Activated CD4-positive, CD25-positive, alpha-beta regulatory T cell (primary cell): ENCODE measurements around the gene PCNX2.

Source experiments
- DNase-seq, 4 experiments: peaks; one replicate each; lab custom pipeline; 2025; lab: John Stamatoyannopoulos, UW

The PCNX2 gene

DNA sequence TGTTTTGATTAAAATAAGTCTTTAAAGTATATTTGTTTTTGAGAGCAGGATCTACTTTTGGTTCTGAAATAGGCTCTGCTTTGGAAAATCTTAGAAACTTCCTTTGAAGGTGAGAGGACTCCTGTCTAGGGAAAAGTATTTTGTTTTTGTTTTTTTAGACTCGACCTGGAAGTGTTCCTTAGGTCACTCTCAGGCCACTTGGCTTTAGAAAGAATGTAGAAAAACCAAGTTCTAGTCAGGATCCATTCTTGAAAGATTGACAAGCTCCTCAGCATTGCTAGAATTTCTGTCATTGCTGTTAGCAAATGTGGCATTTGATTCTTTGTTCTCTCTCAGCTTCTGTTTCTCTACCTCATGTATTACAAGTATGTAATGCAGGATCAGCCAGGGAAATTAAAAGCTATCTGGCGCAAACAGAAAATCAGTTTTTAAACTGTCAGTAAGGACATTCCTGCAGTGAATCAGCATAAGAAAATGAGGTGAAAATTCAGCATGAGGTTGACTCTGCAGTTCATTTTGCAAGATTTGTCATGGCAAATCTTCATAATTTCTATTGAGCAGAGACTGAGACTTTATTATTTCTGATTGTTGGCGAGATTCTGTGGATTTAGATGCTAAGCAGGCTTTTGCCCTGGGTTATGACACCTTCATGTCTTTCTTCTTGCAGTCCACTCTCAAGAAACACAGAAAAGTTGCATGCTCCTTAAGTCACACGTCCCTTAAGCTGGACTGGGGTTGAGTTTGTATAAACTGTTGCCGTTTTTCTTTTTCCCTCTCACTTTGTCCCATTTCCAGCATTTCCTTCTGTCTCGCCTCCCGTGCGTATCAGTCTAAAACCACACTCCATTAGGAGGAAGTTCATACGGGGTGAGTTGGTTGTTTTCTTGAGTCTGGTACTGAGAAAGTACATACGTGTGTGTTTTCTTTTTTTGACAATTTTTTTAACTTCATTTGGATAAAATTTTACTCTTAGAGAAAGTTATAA, 332.5 kb downstream of the PCNX2 start:
- DNase-seq = no peak

DNA sequence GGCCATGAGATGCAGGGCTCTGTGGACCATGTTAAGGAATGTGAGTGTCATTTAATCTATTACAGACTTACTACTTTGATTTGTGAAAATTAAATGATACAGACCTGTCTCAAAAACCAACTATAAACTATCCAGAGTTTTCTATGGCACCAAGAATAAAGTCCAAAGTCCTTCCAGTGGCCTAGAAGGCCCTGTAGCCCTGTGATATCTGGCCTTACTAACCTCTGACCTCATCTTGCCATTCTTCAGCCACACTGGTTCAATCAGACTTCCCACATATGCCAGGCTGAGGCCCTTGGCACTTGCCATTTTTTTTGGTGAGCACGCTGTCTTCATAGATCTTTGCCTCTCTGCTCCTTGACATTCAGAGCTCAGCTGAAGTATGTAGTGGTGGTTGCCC, 337.5 kb downstream of the PCNX2 start:
- DNase-seq = no peak

- DNase-seq = no peak
Observed at GRCh38 chr1:232956081-232956480, 339.4 kb downstream of the PCNX2 start.

DNA sequence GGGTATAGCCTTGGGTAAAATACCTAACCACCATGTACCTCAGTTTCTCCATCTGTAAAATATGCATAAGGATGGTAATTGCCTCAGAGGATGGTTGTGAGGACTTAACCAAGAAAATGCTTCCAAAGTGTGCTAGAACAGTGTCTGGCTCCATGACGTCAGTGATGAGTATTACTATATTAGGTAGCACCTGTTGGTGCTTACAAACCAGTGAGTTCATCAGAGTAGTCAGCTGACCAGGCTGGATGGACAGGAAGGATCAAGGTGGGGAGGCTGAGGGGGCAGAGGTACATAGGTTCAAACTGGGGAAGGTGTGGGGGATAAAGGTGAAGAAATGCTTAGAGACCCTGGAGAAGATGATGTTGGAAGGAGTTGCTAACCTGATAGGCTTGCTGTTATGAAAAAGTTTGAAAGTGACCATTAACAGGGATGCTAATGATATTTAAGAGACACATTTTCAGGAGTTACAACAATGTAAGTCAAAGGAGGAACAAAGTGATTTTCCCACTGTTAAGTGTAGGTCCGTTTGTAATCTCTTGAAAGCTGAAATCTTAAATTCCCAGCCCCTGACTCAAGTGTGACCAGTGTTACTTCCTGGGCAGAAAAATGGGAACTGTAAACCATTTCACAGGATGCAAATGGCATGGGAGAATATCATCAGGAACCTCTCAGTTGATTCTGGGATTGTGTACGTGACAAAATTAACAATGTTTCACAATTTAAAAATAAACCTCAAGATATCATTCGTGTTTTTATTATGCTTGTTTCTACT, 340.7 kb downstream of the PCNX2 start:
- no peak for DNase-seq

DNA sequence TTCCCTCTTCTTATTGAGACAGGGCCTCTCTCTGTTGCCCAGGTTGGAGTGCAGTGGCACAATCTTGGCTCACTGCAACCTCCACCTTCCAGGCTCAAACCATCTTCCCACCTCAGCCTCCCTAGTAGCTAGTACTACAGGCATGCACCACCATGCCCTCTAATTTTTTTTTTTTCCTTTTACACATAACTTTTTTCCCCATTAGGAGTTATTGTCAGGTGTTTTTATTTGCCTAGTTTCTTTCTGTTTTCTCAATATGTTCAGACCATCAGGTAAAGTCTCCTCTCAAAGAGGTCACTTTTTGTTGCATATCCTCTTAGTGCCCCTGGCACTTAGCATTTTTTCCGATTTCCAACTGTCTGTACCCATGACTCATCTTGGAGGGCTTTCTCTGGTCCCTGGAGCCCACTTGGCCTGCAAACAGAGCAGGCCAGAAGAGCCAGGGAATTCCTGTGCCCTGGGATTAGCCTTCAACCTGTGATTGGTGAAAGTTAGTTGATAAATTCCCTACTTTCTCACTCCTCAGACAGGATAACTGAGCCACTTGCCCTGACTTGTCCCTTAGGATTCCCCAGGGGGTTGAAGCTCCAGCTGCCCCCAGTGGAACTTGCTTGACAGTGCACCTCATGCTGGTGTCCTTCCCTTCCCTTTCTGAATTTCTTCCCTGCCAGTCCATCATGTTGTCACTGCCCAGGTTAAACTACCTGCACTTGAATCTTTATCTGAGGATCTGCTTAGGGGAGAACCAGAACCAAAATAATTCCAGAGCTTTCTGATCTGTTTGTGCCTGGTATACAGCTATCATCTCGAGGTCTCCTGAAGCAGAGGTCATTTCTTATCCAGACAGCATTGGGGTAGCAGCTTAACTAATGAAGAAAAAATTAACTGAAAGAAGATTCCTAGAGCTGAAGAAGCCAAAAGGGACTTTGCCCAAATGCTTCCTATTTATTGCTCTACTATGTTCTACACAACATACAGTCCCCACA, 342.7 kb downstream of the PCNX2 start:
- peak in 1 of 4 experiments; percentile 6 for DNase-seq

- no peak for DNase-seq
Observed at GRCh38 chr1:232951605-232952004, 343.9 kb downstream of the PCNX2 start.

DNA sequence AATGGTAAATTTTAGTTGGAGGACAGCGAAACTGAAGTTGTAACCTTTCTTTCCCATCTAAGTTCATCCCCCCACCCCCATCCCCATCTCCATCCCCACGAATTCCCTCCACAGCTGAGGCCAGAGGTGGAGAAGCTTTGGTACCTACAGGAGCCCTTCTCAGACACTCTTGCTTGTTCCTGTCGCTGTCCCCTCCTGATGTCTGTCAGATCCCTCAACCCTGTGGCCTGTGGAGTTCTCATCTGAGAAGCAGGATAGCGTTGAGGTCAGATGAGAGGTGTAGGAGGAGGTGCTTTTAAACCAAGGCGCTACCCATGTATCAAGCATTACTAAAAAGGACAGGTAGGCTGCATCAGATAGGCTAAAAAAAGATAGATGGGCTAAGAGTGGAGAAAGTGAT, 344.3 kb downstream of the PCNX2 start:
- DNase-seq = no peak

DNA sequence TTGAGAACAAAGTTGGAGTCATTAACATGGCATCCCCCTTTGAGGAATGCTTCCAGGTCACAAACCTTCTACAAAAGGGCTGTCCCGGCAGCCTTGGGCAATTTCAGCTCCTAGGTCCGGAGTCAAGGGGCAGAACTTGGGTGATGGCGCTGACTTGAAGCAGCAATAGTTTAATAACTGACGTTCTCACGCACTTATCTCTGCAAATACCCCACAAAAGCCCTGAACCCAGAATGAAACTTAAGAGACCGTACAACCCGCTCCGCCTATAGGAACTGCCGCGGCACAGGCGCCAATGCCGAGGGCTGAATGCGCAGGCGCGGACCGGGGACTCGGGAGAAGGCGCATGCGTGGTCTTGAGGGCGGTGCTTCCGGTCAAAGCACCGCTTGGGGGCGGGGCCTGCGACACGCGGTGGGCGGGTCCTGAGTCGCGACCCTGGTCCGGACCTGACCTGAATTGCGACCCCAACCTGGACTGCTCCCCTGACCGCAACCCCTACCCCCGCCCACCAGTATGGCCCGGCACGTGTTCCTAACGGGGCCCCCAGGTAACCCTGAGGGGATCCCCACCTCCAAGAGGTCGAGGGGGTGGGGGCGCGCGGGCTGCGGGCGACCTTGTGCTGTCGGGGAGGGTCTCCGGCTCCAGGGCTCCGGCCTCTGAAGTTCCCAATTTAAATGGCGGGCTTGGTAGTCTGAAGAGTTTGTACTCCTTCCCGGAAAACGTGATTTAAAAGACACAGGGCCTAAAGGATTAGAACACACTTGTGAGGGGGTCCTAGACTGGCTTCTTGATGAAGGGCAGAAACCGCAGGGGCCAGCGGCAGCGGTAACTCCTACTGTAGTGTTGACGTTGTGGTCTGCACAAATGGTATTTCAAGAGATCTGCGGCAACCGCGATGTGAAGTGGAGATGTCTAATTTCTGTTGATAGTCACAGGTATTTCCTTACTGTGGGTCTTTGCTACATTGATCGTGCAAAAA, 345.0 kb downstream of the PCNX2 start, which contains the start of gene NTPCR:
TSS of gene NTPCR (plus strand) at position 415 of the 980 bp plus-strand sequence. CDS start at position 515, 100 bp downstream.
- peak; percentile 86 to 96 (median 92) for DNase-seq

GRCh38 chr1:232949636-232950196, 345.8 kb downstream of the PCNX2 start:
- DNase-seq = no peak

- no peak for DNase-seq
Observed at GRCh38 chr1:232944347-232944746, 351.2 kb downstream of the PCNX2 start.

DNA sequence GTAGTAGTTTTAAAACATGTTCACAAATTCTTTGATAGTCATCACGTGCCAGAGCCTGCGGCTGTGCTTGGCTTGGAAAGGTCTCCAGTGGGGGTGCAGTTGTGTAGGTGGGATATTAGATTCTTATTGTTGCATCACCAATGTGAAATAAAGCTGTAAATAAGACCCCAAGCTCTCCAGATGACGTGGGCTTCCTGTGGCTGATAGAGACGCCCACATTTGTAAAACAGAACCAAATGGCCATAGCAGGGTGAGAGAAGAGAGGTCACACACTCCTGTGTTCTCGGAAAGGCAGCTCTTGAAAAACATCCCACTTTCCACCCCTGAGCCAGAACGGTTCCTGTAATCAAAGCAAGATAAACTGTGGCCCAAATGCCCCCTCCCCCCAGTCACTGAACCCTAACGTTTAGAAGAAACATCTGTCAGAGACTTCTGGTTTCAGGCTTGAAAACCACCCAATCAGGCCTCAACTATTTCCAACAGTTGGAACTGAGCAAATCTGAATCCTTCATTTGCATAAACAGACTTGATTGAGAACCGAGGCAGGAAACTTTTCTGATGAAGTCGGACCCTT, 351.8 kb downstream of the PCNX2 start:
- no peak for DNase-seq

DNA sequence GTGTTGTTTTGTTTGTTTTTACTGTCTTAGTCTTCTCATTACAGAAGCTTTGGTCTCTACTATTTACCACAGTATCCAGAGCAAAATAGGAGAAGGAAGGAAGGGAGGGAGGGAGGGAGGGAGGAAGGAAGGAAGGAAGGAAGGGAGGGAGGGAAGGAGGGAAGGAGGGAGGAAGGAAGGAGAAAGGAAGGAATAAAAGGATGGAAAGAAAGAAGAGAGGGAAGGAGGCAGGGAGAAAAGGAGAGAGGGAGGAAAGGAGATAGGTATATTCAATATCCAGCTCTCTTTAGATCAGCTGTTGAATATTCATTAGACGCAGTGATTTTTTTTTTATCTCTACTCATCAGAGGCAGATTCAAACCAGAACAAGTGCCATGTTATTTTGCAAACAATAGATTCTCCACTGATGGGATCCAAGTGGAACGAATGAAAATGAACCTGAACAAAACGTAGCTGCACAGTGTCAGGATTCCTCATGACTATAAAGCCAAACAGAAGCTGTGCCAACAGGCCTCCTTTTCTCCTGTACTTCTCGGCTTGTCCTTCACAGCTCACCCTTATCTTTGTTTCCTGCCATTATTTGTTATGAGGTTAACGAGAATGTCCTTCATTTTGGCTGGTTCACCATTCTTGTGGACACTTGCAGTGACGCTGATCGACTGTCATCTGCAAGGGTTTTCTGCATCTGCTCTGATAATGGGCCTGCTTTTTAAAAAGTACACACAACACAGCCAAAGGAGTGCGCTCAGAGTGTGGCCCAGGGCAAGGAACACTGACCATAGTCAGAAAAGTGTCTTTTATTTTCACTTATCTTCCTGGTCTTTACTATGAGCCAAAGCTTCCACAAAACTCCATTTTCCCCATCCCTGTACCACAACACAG, 352.9 kb downstream of the PCNX2 start:
- DNase-seq = no peak

GRCh38 chr1:232940262-232940661, 355.3 kb downstream of the PCNX2 start:
- DNase-seq = no peak

DNA sequence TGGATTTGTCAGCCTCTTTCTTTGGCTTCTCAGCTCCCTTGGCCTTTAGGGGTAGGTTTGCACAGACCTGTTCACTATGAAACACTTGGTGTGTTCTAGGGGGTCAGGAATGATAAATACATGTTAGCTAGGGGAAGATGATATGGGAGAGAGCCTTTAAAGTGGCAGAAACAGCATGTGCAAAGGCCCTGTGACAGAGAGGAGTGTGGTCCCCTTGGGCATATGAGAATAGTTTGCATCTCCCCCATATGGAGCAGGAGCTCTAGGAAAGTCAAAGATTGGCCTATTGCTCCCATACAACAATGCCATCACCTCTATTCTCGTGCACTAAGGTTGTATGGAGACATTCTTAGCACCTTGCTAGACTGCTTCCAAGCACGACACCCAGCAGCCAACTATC, 355.8 kb downstream of the PCNX2 start:
- DNase-seq = no peak

- no peak for DNase-seq
Observed at GRCh38 chr1:232938926-232939325, 356.6 kb downstream of the PCNX2 start.

DNA sequence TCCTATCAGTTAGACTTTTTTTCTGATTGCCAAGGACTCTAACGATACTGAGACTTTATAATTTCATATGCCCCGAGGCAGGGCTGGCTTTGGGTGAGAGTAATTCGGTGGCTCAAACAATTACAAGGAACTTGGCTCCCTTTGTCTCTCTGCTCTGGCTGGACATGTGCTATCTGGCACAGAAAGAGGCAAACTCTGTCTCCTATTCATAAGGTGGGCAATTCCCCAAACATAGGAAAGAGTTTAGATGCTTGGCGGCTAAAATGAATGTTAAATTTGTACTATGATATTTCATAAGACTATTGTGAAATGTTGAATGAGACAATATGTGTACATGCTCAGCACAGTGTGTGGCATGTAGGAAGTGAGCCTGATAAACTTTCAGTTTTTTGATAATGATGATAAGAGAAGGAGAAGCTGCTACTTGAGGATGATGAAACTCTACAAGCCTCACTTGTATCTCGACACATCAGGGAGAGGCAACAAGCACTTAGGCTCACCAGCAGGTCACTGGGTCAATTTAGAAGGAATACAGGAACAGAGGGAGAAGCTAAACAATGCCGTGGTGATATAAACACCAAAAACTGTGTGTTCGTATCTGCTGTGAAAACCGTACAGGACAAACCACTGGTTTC, 357.7 kb downstream of the PCNX2 start:
- no peak for DNase-seq

DNA sequence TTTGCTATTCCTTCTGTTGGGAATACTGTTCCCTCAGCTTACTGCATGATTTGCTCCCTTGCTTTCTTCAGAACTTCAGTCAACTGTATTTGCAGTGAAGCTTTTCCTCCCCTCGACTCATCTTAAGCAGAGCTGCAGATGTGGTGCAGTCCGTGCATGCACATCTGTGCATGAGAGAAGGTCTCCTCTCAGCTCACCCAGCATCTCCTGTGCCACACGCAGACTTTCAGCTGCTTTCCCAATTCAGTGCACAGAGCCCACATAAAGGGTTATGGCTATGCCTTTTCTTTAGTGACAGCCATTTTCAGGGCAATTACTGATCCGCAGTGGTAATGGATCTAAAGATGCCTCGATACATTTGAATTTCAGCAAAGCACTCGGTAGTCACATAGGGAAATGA, 358.6 kb downstream of the PCNX2 start:
- no peak for DNase-seq
